Posterior cingulate gyrus (tissue), 11 donors: ENCODE data around the gene ANXA4.
"Not testable (repeated sequence)": the region's sequence is repeated elsewhere in the genome, so short reads cannot be mapped to it uniquely, and the experiment has no call there.

Experiments used
- DNase-seq, 10 donors: peaks; one replicate each; pipeline versions ENCODE4 v3.0.0 to v3.0.0-alpha.2; 2020 to 2021; ENCODE audit warnings: mixed read lengths in 3 of 10
- intact Hi-C: fragments of 100-400 bp; cut with DNase I; formaldehyde crosslinking; loops from one replicate; pipeline ENCODE4 v1.15.1; 2023

Gene ANXA4

DNA sequence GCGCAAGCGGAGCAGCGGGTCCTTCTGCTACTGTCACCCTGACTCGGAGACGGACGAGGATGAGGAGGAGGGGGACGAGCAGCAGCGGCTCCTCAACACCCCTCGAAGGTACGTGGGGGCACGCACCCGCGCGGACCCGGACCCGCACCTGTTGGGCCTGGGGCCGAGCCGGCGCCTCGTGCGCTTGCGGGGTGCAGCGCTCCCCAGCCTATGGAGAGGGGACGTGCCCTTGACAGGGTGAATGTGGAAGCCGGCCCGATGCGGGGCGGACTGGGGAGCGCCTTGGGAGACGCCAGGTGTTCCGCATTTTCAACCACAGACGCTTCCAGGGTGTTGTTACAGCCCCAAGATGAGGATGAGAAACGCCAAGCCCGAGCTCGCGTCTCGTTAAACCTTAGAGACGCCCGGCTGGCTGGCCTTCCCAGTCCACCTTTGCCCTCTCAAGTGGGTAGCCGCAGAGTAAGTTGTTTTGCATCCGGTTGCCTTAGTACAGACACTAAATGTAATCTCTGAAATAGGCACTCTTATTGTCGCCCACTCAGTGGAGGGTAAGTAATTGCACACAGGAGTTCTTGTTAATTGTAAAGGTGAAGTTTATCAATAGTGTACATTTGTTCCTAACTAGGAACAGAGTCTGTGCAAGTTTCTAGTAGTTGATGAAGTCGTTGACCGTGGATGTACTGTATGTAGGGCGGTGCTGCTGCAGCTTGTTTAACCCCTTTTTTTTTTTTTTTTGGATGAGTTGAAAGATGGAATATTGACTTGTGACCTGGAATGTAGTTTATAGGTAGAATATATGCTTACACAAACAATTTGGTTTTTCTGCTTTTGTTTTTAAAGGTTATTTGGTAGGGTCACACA is 88.3 kb downstream of the ANXA4 start:
- peak in 6 of 10 donors; percentile 17 to 90 (median 53) for DNase-seq
- intact Hi-C loops, result no loop called here

DNA sequence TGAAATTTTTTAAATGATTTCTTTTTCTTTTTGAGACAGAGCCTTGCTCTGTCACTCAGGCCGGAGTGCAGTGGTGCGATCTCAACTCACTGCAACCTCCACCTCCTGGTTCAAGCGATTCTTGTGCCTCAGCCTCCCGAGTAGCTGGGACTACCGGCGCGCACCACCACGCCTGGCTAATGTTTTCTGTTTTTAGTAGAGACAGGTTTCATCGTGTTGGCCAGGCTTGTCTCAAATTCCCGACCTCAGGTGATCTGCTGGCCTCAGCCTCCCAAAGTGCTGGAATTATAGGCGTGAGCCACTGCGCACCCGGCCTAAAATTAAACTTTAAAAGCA is 88.9 kb downstream of the ANXA4 start:
- intact Hi-C loops, result not testable (repeated sequence)
- peak in 1 of 10 donors; percentile 73 for DNase-seq

DNA sequence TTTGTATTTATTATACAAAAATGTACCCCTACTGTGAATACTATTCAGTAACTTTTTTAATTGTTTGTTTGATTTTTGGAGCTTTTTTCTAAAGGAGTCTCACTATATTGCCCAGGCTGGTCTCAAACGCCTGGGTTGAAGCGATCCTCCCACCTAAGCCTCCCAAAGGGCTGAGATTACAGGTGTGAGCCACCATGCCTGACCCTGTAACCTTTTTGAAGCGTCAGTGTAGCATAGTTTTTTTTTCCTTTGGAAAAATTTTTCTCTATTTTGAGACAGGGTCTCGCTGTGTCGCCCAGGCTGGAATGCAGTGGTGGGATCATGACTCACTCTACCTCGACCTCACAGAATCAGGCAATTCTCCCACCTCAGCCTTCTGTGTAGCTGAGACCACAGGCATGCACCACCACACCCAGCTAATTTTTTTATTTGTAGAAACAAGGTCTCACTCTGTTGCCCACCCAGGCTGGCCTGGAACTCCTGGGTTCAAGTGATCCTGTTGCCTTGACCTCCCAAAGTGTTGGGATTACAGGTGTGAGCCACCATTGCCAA is 89.5 kb downstream of the ANXA4 start:
- peak in 1 of 10 donors; percentile 3 for DNase-seq
- intact Hi-C loops, result no loop called here

DNA sequence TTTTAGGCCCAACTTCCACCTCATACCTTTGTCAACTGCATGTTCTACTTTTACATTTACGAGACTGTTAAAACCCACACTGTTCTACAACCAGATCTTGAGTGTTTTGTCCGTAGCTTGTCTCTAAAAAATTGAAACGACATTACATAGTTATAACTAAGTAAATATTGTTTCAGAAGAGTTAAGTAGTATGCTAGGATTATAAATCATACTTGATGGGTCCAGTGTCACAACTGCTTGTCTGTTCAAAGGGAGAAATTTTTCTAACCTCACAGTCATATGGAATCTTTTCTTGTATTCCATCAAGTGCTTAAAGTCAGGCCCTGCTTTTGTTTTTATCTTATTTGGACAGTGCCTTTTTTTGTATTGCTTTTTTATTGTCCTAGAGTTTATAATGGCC is 91.8 kb downstream of the ANXA4 start:
- DNase-seq, result no peak
- intact Hi-C loops, result no loop called here

DNA sequence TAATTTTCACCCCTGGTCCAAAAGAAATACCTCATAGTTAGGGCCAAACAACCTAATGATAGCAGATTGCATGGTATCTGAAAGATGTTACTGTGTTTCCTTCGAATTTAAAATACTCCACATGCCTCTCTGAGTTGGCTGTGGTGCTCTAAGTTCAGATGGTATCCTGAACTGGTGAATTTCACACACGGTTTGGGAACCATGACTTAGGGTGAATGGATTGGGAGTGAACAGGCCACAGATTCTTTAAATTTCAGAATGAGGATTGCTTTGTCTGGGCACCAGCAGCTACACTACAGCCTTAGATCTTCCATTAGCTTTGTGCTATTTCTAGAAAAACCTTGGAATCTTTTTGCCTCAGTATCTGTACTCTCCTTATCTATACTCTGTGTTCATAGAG is 93.7 kb downstream of the ANXA4 start:
- intact Hi-C loops, result no loop called here
- DNase-seq, result no peak

DNA sequence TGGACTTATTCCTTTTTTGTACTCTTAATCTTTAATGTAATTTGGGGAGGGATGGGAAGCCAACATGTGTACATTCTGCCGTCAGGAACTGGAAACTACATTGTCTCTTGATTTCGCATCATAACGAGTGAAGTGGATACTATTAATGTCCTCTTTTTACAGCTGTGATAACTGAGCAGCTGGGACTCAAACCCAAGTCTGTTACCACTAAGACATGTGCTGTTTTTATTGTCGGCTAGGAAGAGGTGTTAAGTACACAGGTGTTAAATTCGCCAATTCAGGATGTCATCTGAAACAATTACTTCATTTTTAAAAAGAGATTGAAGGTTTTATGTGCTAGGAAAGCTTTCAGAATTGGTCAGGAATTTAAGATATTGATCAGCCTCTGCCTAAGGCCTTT is 94.4 kb downstream of the ANXA4 start:
- intact Hi-C loops, result no loop called here
- DNase-seq, result no peak

DNA sequence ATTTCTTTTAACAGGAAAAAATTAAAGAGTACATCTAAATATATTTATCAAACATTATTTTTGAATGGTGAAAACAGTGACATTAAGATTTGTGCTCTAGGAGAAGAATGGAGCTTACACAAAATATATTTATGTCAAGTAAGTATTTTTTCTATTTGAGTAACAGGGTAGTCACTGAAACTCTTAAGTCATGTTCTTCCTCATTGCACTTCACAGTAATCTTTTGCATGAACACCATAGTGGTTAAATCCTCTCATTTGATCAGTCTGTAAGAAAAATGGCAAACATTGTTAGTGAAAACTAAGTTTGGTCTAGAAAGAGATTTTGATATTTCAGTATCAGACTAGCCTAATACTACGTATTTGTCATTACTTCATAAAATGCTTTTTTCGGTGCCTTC is 95.6 kb downstream of the ANXA4 start:
- intact Hi-C loops, result no loop called here

DNA sequence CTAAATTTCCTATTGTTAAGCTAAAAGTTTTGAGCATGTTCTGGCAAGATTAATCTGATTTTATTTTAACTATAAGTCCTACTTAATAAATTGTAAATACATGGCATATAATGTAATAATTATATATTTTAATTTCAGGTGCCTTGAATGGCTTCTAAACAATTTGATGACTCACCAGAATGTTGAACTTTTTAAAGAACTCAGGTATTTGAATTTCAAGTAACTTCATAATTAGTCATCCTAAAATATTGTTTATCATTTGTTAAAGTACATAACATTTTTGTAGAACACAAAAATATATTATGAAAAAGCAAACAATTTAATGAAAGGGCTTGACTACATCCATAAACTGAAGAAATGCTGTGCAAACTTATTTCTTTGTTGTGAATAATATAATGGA is 102.1 kb downstream of the ANXA4 start:
- DNase-seq, result no peak
- intact Hi-C loops, result no loop called here

More for the DNA sequence above, 95.6 kb downstream of the ANXA4 start:
- no peak for DNase-seq

DNA sequence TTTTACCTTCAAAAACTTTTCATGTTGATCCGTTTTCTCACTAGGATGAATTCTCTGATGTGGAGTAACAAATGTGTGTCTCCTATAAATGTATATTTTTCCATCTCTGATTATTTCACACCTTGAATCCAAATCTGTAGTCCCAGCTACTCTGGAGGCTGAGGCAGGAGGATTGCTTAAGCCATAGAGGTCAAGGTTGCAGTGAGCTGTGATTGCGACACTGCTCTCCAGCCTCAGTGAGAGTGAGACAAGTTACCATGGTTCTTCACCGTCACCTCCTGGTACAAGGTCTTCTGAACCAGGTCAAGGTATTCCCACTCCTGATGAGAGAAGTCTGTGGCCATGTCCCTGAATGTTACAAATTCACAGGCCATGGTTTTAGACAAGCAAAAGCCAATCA is 102.6 kb downstream of the ANXA4 start:
- DNase-seq, result no peak
- intact Hi-C loops, result no loop called here

DNA sequence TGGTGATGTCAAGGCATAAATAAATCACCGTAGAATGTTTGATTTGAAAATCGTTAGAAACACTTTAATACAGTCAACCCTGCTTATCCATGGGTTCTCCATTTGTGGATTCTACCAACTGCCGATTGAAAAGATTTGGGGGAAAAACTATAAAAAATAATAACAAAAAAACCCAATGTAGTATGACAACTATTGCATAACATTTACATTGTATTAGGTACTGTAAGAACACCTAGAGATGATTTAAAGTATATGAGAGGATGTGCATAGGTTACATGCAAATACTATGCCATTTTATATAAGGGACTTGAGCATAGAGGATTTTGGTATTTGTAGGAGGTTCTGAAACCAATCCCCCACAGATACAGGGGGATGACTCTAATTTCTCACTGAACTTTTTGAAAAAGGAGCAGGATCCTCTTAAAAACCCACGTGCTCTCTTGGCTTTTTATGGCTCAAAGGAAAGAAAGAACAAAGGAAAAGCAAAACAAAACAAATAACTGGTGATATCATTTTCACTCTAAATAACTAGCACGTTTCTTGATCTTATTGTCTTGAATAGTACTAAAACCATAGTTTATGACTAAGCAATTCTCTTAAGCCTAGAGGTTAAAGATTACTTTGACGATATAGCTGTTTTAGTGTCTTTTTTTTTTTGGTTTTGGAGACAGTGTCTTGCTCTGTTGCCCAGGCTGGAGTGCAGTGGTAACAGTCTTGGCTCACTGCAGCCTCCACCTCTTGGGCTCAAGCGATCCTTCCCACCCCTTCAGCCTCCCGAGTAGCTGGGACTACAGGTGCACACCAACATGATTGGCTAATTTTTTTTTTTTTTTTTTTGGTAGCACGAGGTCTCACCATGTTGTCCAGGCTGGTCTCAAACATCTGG is 104.5 kb downstream of the ANXA4 start:
- DNase-seq, result no peak
- intact Hi-C loops, result loop anchor here (5.0 kb wide), 1 partner anchor 41 kb away; no protein-coding TSS in a partner anchor

DNA sequence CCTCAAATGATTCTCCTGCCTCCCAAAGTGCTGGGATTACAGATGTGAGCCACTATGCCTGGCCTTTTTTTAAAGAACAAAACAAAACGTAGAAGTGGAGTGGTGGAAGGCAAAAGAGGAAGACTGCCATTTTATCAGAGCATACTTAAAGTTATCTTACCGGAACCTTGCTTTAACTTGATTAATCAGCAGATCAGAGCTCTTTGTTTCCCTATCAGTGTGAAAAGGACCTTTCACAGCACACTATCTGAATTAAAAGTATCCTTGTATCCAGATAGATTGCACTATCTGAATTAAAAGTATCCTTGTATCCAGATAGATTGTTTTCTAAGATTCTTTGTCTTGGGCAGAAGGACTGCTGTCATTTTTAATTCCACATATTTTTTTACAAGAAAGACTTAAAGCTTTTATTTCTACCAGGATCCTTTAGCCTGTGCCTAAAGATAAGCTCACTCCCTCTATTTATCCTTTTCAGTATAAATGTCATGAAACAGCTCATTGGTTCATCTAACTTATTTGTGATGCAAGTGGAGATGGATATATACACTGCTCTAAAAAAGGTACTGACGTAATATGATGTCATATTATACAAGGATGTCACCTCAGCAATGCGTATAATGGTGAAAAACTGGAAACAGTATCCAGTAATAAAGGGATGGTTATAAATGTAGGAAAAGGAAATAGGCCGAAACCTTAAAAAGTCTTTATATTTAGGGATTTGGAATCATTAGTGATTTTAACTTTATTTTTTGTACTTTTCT is 105.3 kb downstream of the ANXA4 start:
- DNase-seq, result no peak
- intact Hi-C loops, result loop anchor here (5.0 kb wide), 1 partner anchor 40 kb away; no protein-coding TSS in a partner anchor

DNA sequence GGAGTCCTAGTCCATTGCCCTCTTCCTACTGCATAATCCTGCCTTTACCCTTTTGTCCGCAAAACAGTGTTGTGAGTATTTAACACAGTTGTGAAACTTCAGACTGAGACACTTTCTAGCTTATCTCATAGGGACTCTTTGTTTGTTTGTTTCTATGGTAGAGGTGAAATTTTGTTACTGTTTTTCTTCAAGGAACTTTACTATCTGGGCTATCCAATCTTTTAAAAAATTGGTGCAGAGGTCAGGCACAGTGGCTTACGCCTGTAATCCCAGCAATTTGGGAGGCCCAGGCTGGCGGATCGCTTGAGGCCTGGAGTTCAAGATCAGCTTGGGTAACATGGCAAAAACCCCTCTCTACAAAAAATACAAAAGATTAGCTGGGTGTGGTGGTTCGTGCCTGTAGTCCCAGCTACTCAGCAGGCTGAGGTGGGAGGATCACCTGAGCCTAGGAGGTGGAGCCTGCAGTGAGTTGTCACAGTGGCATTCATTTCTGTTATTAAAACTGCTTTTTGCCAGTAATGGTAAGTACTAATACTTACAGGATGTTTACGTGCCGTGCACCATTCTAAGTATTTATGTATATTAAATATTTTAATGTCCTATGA is 106.4 kb downstream of the ANXA4 start:
- intact Hi-C loops, result loop anchor here (5.0 kb wide), 1 partner anchor 39 kb away; no protein-coding TSS in a partner anchor
- DNase-seq, result no peak

DNA sequence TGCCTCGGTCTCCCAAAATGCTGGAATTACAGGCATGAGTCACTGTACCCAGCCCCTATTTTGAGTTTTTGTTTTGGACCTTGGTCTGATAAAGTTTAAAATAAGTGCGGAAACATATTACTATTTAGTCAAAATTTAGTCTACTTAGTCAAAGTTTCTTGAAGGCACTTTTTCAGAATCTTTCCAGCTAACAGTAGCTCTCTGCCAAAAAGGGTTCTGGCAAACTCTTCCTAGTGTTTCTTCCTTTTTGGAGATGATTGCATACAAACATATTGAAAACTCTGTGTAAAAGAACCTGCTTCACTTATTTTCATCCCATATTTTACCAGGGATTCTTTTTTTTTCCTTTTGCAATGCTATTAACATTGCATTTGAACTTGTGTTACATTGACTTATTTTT is 116.3 kb downstream of the ANXA4 start:
- no peak for DNase-seq
- intact Hi-C loops, result no loop called here

DNA sequence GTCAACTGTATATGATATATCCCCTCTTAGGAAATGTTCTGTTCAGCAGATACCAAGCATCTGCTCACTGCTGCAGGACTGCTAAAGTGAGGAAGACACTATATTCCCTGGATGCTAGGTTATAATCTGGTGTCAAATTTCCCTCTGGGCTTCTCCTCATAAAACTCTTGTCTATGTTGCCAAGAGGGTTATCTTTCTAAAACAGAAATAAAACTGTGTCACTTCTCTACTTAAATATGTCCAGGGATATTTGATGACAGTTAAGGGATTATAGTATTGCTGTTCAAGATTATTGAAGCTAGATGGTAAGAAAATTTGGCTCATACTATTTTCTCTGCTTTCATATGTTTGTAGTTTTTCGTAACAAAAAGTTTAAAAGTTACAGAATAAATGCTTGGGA is 121.4 kb downstream of the ANXA4 start:
- intact Hi-C loops, result no loop called here
- DNase-seq, result no peak
